Measurements from ENCODE around the gene LRRC63. TPM values are rescaled to one million over a fixed set of nuclear protein-coding genes. Genes with fewer than 3 reads are reported as not detected.
A peak's percentile ranks its signal among the peaks of the same experiment; 100 is the strongest.
"Not testable (repeated sequence)": the region's sequence is repeated elsewhere in the genome, so short reads cannot be mapped to it uniquely, and the experiment has no call there.

LRRC63 gene
- total RNA-seq, 1 donor from 2014 or later, result 0.52 TPM

GRCh38 chr13:46283912-46284824, 72.4 kb downstream of the LRRC63 start:
- H3K36me3 Mint-ChIP-seq (ENCODE audit: low read depth), result not testable (repeated sequence)

GRCh38 chr13:46286972-46287371, 75.2 kb downstream of the LRRC63 start:
- DNase-seq (ENCODE audit: low spot score), result no peak
- Mint-ChIP-seq H3K9me3 (no peaks in the 10 kb centered on the region), H3K27me3 (ENCODE audit: low read depth) (peaks cover 1% of the 10 kb centered on the region), H3K4me3 (ENCODE audit: low read depth) (no peak overlapping the region), H3K27ac (no peak overlapping the region), H3K36me3 (ENCODE audit: low read depth) (no peaks in the 10 kb centered on the region), H3K4me1 (ENCODE audit: low read depth) (peaks cover 15% of the 10 kb centered on the region)
- intact Hi-C loops (cut with micrococcal nuclease), result no loop called here

More at GRCh38 chr13:46283912-46284824, 72.4 kb downstream of the LRRC63 start:
- DNase-seq (ENCODE audit: low spot score); H3K27me3 Mint-ChIP-seq (ENCODE audit: low read depth); H3K4me3 Mint-ChIP-seq (ENCODE audit: low read depth); H3K27ac Mint-ChIP-seq; H3K4me1 Mint-ChIP-seq (ENCODE audit: low read depth); H3K9me3 Mint-ChIP-seq; intact Hi-C loops (cut with micrococcal nuclease): not testable (repeated sequence)

GRCh38 chr13:46288570-46289259, 77.0 kb downstream of the LRRC63 start:
- H3K4me1 Mint-ChIP-seq (ENCODE audit: low read depth), result peaks cover 23% of the 10 kb centered on the region
- no peaks in the 10 kb centered on the region for H3K36me3 Mint-ChIP-seq (ENCODE audit: low read depth)
- intact Hi-C loops (cut with micrococcal nuclease), result loop anchor here (2.0 kb wide), 2 partner anchors 128 to 236 kb away; partner anchors contain the start of gene ZC3H13
- H3K4me3 Mint-ChIP-seq (ENCODE audit: low read depth), result no peak overlapping the region
- H3K27ac Mint-ChIP-seq, result no peak overlapping the region
- H3K27me3 Mint-ChIP-seq (ENCODE audit: low read depth), result no peaks in the 10 kb centered on the region
- no peaks in the 10 kb centered on the region for H3K9me3 Mint-ChIP-seq
- no peak for DNase-seq (ENCODE audit: low spot score)

GRCh38 chr13:46289260-46289955, 77.7 kb downstream of the LRRC63 start:
- Mint-ChIP-seq H3K36me3 (ENCODE audit: low read depth) (no peaks in the 10 kb centered on the region), H3K9me3 (no peaks in the 10 kb centered on the region), H3K27ac (no peak overlapping the region), H3K27me3 (ENCODE audit: low read depth) (no peaks in the 10 kb centered on the region), H3K4me3 (ENCODE audit: low read depth) (no peak overlapping the region), H3K4me1 (ENCODE audit: low read depth) (peaks cover 26% of the 10 kb centered on the region)
- intact Hi-C loops (cut with micrococcal nuclease), result loop anchor here (2.0 kb wide), 2 partner anchors 129 to 237 kb away; partner anchors contain the start of gene ZC3H13
- no peak for DNase-seq (ENCODE audit: low spot score)

- no peak for DNase-seq (ENCODE audit: low spot score)
- Mint-ChIP-seq H3K27ac (peak overlapping the region; percentile 14), H3K36me3 (ENCODE audit: low read depth) (no peaks in the 10 kb centered on the region), H3K4me3 (ENCODE audit: low read depth) (no peak overlapping the region), H3K9me3 (no peaks in the 10 kb centered on the region), H3K27me3 (ENCODE audit: low read depth) (no peaks in the 10 kb centered on the region), H3K4me1 (ENCODE audit: low read depth) (peaks cover 33% of the 10 kb centered on the region)
- intact Hi-C loops (cut with micrococcal nuclease), result loop anchor here (10.0 kb wide), 1 partner anchor 106 kb away; the partner anchor contains the start of gene LCP1
Measured at GRCh38 chr13:46290434-46290833, 78.7 kb downstream of the LRRC63 start.

- no peak for DNase-seq (ENCODE audit: low spot score)
- Mint-ChIP-seq H3K36me3 (ENCODE audit: low read depth) (peaks cover 3% of the 10 kb centered on the region), H3K4me1 (ENCODE audit: low read depth) (peaks cover 56% of the 10 kb centered on the region), H3K4me3 (ENCODE audit: low read depth) (no peak overlapping the region), H3K9me3 (no peaks in the 10 kb centered on the region), H3K27me3 (ENCODE audit: low read depth) (no peaks in the 10 kb centered on the region), H3K27ac (peak overlapping the region; percentile 29)
- intact Hi-C loops (cut with micrococcal nuclease), result loop anchor here (10.0 kb wide), 1 partner anchor 109 kb away; the partner anchor contains the start of gene LCP1
Measured at GRCh38 chr13:46293436-46293835, 81.7 kb downstream of the LRRC63 start.

GRCh38 chr13:46295491-46296114, 83.9 kb downstream of the LRRC63 start:
- H3K4me3 Mint-ChIP-seq (ENCODE audit: low read depth), result peak overlapping the region; percentile 34
- peaks cover 18% of the 10 kb centered on the region for H3K9me3 Mint-ChIP-seq
- H3K4me1 Mint-ChIP-seq (ENCODE audit: low read depth), result peaks cover 45% of the 10 kb centered on the region
- intact Hi-C loops (cut with micrococcal nuclease), result loop anchor here (2.0 to 10.0 kb wide), 3 partner anchors 25 to 111 kb away; partner anchors contain the start of gene LCP1
- peak; percentile 49 for DNase-seq (ENCODE audit: low spot score)
- H3K27me3 Mint-ChIP-seq (ENCODE audit: low read depth), result no peaks in the 10 kb centered on the region
- peaks cover 17% of the 10 kb centered on the region for H3K36me3 Mint-ChIP-seq (ENCODE audit: low read depth)
- peak overlapping the region; percentile 86 for H3K27ac Mint-ChIP-seq

GRCh38 chr13:46296115-46296822, 84.5 kb downstream of the LRRC63 start:
- Mint-ChIP-seq H3K36me3 (ENCODE audit: low read depth) (peaks cover 17% of the 10 kb centered on the region), H3K9me3 (peaks cover 24% of the 10 kb centered on the region), H3K4me3 (ENCODE audit: low read depth) (peak overlapping the region; percentile 7), H3K4me1 (ENCODE audit: low read depth) (peaks cover 43% of the 10 kb centered on the region), H3K27ac (peak overlapping the region; percentile 86), H3K27me3 (ENCODE audit: low read depth) (no peaks in the 10 kb centered on the region)
- no peak for DNase-seq (ENCODE audit: low spot score)
- intact Hi-C loops (cut with micrococcal nuclease), result loop anchor here (2.0 to 10.0 kb wide), 3 partner anchors 25 to 111 kb away; partner anchors contain the start of gene LCP1

GRCh38 chr13:46296921-46297320, 85.2 kb downstream of the LRRC63 start:
- peak overlapping the region; percentile 86 for H3K27ac Mint-ChIP-seq
- intact Hi-C loops (cut with micrococcal nuclease), result loop anchor here (2.0 to 10.0 kb wide), 3 partner anchors 24 to 112 kb away; partner anchors contain the start of gene LCP1
- peaks cover 41% of the 10 kb centered on the region for H3K4me1 Mint-ChIP-seq (ENCODE audit: low read depth)
- H3K9me3 Mint-ChIP-seq, result peaks cover 30% of the 10 kb centered on the region
- H3K4me3 Mint-ChIP-seq (ENCODE audit: low read depth), result no peak overlapping the region
- H3K36me3 Mint-ChIP-seq (ENCODE audit: low read depth), result peaks cover 19% of the 10 kb centered on the region
- DNase-seq (ENCODE audit: low spot score), result no peak
- no peaks in the 10 kb centered on the region for H3K27me3 Mint-ChIP-seq (ENCODE audit: low read depth)

- no peak overlapping the region for H3K4me3 Mint-ChIP-seq (ENCODE audit: low read depth)
- H3K9me3 Mint-ChIP-seq, result peaks cover 35% of the 10 kb centered on the region
- peaks cover 41% of the 10 kb centered on the region for H3K4me1 Mint-ChIP-seq (ENCODE audit: low read depth)
- H3K27me3 Mint-ChIP-seq (ENCODE audit: low read depth), result no peaks in the 10 kb centered on the region
- DNase-seq (ENCODE audit: low spot score), result no peak
- no peak overlapping the region for H3K27ac Mint-ChIP-seq
- intact Hi-C loops (cut with micrococcal nuclease), result loop anchor here (2.0 to 10.0 kb wide), 3 partner anchors 23 to 113 kb away; partner anchors contain the start of gene LCP1
- peaks cover 23% of the 10 kb centered on the region for H3K36me3 Mint-ChIP-seq (ENCODE audit: low read depth)
Measured at GRCh38 chr13:46297361-46297811, 85.7 kb downstream of the LRRC63 start.

GRCh38 chr13:46303742-46304385, 92.1 kb downstream of the LRRC63 start:
- Mint-ChIP-seq H3K4me1 (ENCODE audit: low read depth) (peaks cover 12% of the 10 kb centered on the region), H3K4me3 (ENCODE audit: low read depth) (peak overlapping the region; percentile 22), H3K36me3 (ENCODE audit: low read depth) (peaks cover 16% of the 10 kb centered on the region), H3K27me3 (ENCODE audit: low read depth) (no peaks in the 10 kb centered on the region), H3K27ac (peak overlapping the region; percentile 41), H3K9me3 (peaks cover 37% of the 10 kb centered on the region)
- intact Hi-C loops (cut with micrococcal nuclease), result no loop called here
- no peak for DNase-seq (ENCODE audit: low spot score)
